BLaER1 (cell line): ENCODE results near the gene WDR45.

Experiments used
- H3K27ac ChIP-seq: shearing (Covaris generic); formaldehyde crosslinking; 2 replicates; pipeline ENCODE4 v1.8.1; 2022
- H3K27me3 ChIP-seq: shearing (Covaris generic); formaldehyde crosslinking; 2 replicates; pipeline ENCODE4 v1.8.1; 2022
- H3K36me3 ChIP-seq: shearing (Covaris generic); formaldehyde crosslinking; 2 replicates; pipeline ENCODE4 v1.8.1; 2022
- H3K4me1 ChIP-seq: shearing (Covaris generic); formaldehyde crosslinking; 2 replicates; pipeline ENCODE4 v1.8.1; 2022
- H3K4me2 ChIP-seq: shearing (Covaris generic); formaldehyde crosslinking; 2 replicates; pipeline ENCODE4 v1.8.1; 2022
- H3K4me3 ChIP-seq: shearing (Covaris generic); formaldehyde crosslinking; 2 replicates; pipeline ENCODE4 v1.8.1; 2022
- H3K9ac ChIP-seq: shearing (Covaris generic); formaldehyde crosslinking; 2 replicates; pipeline ENCODE4 v1.8.1; 2022
- H3K9me3 ChIP-seq: shearing (Covaris generic); formaldehyde crosslinking; 2 replicates; pipeline ENCODE4 v1.8.1; 2022
- H4K20me1 ChIP-seq: shearing (Covaris generic); formaldehyde crosslinking; 2 replicates; pipeline ENCODE4 v1.8.1; 2022
- Cebpa-rat ChIP-seq: shearing (Covaris generic); IDR thresholded peaks from 2 replicates; pipeline ENCODE4 v1.8.1; 2022

WDR45 gene

DNA sequence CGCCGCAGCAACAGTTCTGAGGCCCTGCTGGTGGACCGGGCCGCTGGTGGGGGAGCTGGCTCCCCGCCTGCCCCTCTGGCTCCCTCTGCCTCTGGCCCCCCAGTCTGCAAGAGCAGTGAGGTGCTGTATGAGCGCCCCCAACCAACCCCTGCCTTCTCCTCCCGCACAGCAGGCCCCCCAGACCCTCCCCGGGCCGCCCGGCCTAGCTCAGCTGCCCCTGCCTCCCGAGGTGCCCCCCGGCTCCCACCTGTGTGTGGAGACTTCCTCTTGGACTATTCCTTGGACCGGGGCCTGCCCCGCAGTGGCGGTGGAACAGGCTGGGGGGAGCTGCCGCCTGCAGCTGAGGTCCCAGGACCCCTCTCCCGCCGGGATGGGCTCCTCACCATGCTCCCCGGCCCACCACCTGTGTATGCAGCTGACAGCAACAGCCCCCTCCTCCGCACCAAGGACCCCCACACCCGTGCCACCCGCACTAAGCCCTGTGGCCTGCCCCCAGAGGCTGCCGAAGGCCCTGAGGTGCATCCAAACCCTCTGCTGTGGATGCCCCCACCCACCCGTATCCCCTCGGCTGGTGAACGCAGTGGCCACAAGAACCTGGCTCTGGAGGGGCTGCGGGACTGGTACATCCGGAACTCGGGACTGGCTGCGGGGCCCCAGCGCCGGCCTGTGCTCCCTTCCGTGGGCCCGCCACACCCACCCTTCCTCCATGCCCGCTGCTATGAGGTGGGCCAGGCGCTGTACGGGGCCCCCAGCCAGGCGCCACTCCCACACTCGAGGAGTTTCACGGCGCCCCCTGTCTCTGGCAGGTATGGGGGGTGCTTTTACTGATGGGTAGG lies 12.2 kb downstream of the WDR45 start:
- no peak for TF ChIP-seq Cebpa-rat
- Histone ChIP-seq H3K9me3 (no peaks in the 10 kb centered on the region; the same call in 1 of the 2 replicates), H3K9ac (no peak overlapping the region), H3K4me3 (no peak overlapping the region), H3K27me3 (0 out of 2 replicates have a peak, but pooled peaks cover 14% of the 10 kb centered on the region), H3K36me3 (peaks cover 32% of the 10 kb centered on the region; the same call in 1 of the 2 replicates), H3K4me1 (peaks cover 5% of the 10 kb centered on the region), H3K4me2 (no peak overlapping the region), H3K27ac (no peak overlapping the region), H4K20me1 (peaks cover 25% of the 10 kb centered on the region)

- Histone ChIP-seq H4K20me1 (peaks cover 26% of the 10 kb centered on the region), H3K4me2 (no peak overlapping the region), H3K9me3 (no peaks in the 10 kb centered on the region), H3K9ac (no peak overlapping the region), H3K36me3 (peaks cover 39% of the 10 kb centered on the region; the same call in 1 of the 2 replicates), H3K4me1 (no peaks in the 10 kb centered on the region), H3K27ac (no peak overlapping the region), H3K27me3 (0 out of 2 replicates have a peak, but pooled peaks cover 16% of the 10 kb centered on the region), H3K4me3 (no peak overlapping the region)
- TF ChIP-seq Cebpa-rat, result no peak
Measured at GRCh38 chrX:49066690-49067089, 13.0 kb downstream of the WDR45 start.

- 0 out of 2 replicates have a peak, but pooled peaks cover 20% of the 10 kb centered on the region for H3K27me3 ChIP-seq
- no peak overlapping the region for H3K9ac ChIP-seq
- H4K20me1 ChIP-seq, result peaks cover 30% of the 10 kb centered on the region
- peaks cover 38% of the 10 kb centered on the region; the same call in 1 of the 2 replicates for H3K36me3 ChIP-seq
- TF ChIP-seq Cebpa-rat, result no peak
- no peaks in the 10 kb centered on the region for H3K9me3 ChIP-seq
- no peak overlapping the region for H3K4me3 ChIP-seq
- H3K4me1 ChIP-seq, result no peaks in the 10 kb centered on the region
- H3K27ac ChIP-seq, result no peak overlapping the region
- no peak overlapping the region for H3K4me2 ChIP-seq
Measured at GRCh38 chrX:49066278-49066677, 13.4 kb downstream of the WDR45 start.

GRCh38 chrX:49064735-49065134 lies 15.0 kb downstream of the WDR45 start:
- H3K9ac ChIP-seq, result no peak overlapping the region
- no peaks in the 10 kb centered on the region for H3K4me1 ChIP-seq
- peaks cover 38% of the 10 kb centered on the region; the same call in 1 of the 2 replicates for H3K36me3 ChIP-seq
- H3K9me3 ChIP-seq, result no peaks in the 10 kb centered on the region
- no peak overlapping the region for H3K4me2 ChIP-seq
- no peak overlapping the region for H3K4me3 ChIP-seq
- peaks cover 34% of the 10 kb centered on the region for H4K20me1 ChIP-seq
- H3K27ac ChIP-seq, result no peak overlapping the region
- H3K27me3 ChIP-seq, result 0 out of 2 replicates have a peak, but pooled peaks cover 30% of the 10 kb centered on the region
- TF ChIP-seq Cebpa-rat, result no peak

DNA sequence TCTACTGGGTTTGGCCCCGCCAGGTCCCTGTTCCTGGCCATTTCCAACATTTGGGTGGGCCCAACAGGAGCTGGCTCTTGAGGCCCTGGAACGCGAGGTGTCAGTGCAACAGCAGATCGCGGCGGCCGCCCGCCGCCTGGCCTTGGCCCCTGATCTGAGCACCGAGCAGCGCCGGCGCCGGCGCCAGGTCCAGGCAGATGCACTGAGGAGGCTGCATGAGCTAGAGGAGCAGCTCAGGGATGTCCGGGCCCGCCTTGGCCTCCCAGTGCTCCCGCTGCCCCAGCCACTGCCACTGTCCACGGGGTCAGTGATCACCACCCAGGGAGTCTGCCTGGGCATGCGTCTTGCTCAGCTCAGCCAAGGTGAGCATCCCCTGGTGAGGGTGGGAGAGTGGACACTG lies 15.4 kb downstream of the WDR45 start:
- peaks cover 32% of the 10 kb centered on the region for H4K20me1 ChIP-seq
- no peak overlapping the region for H3K4me3 ChIP-seq
- no peaks in the 10 kb centered on the region for H3K4me1 ChIP-seq
- no peak overlapping the region for H3K9ac ChIP-seq
- no peak for TF ChIP-seq Cebpa-rat
- H3K27me3 ChIP-seq, result 0 out of 2 replicates have a peak, but pooled peaks cover 30% of the 10 kb centered on the region
- no peak overlapping the region for H3K27ac ChIP-seq
- H3K9me3 ChIP-seq, result no peaks in the 10 kb centered on the region
- peaks cover 35% of the 10 kb centered on the region; the same call in 1 of the 2 replicates for H3K36me3 ChIP-seq
- no peak overlapping the region for H3K4me2 ChIP-seq

- TF ChIP-seq Cebpa-rat, result no peak
- no peak overlapping the region for H3K4me2 ChIP-seq
- no peak overlapping the region for H3K4me3 ChIP-seq
- H3K9ac ChIP-seq, result no peak overlapping the region
- H3K4me1 ChIP-seq, result no peaks in the 10 kb centered on the region
- H3K27me3 ChIP-seq, result 0 out of 2 replicates have a peak, but pooled peaks cover 31% of the 10 kb centered on the region
- peaks cover 26% of the 10 kb centered on the region for H4K20me1 ChIP-seq
- no peaks in the 10 kb centered on the region for H3K9me3 ChIP-seq
- H3K36me3 ChIP-seq, result peaks cover 30% of the 10 kb centered on the region; the same call in 1 of the 2 replicates
- no peak overlapping the region for H3K27ac ChIP-seq
Measured at GRCh38 chrX:49063715-49064114, 16.0 kb downstream of the WDR45 start.

DNA sequence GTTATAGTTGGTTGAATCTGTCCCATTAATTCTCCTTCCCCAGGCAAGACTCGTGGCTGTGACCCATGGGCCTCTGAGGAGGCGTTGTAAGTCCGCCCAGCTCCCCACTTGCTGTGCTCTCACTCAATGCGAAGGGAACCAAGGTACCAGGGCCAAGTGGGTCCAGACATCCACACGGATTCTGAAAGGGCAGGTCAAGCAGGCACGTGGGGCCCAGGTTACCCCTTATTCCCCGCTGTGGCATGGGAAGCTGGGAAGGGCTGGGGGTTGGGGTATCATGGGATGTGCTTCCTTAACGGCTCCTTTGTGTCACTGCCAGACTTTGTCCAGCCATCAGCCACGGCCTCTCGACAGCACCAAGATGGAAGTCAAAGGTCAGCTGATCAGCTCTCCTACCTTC lies 17.8 kb downstream of the WDR45 start:
- Histone ChIP-seq H3K4me2 (no peak overlapping the region), H4K20me1 (peaks cover 31% of the 10 kb centered on the region), H3K4me1 (no peaks in the 10 kb centered on the region), H3K36me3 (peaks cover 30% of the 10 kb centered on the region; the same call in 1 of the 2 replicates), H3K9me3 (no peaks in the 10 kb centered on the region), H3K27me3 (peaks cover 46% of the 10 kb centered on the region; the same call in 1 of the 2 replicates), H3K4me3 (no peak overlapping the region), H3K27ac (no peak overlapping the region), H3K9ac (no peak overlapping the region)
- no peak for TF ChIP-seq Cebpa-rat

DNA sequence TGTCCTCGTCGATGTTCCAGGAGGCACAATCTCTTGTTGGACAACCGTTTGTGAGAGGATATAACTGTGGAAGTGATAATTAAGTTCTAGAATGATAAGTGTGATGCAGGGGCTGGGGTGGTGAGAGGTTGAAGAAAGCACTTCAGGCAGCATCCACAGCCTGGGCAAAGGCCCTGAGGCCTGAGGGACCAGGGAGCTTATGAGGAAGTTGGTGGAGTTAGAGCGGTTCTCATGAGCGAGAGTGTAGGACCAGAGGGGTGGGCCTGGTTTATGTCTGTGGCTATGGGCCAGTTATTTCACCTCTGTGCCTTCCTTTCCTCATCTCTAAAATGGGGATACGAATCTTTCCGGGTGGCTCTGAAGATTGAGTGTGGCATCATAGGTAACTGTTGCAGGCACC lies 18.2 kb downstream of the WDR45 start:
- Histone ChIP-seq H3K27ac (no peak overlapping the region), H3K27me3 (peaks cover 50% of the 10 kb centered on the region; the same call in 1 of the 2 replicates), H3K36me3 (peaks cover 30% of the 10 kb centered on the region; the same call in 1 of the 2 replicates), H3K4me3 (no peak overlapping the region), H3K4me2 (no peak overlapping the region), H3K4me1 (no peaks in the 10 kb centered on the region), H4K20me1 (peaks cover 31% of the 10 kb centered on the region), H3K9ac (no peak overlapping the region), H3K9me3 (no peaks in the 10 kb centered on the region)
- TF ChIP-seq Cebpa-rat, result no peak

DNA sequence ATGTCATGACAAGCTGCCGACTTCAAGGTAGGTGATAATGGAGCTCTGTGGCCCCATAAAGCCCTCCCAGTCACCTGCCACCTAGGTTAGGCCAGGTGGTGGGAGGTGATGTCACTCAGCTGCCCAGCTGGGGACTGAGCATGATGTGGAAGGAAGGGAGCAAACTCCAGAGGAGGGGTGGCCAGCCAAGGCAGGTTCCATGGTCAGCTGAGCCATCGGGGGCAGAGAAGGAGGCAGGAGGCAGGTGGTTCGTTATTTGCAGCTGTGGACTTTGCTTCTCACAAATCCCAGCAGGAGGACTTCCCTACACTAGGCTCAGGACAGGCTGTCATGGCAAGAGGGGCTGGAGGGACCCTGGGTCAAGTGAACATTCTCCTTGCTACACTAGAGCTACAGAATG lies 18.8 kb downstream of the WDR45 start:
- no peak for TF ChIP-seq Cebpa-rat
- no peak overlapping the region for H3K4me2 ChIP-seq
- H3K36me3 ChIP-seq, result peaks cover 30% of the 10 kb centered on the region; the same call in 1 of the 2 replicates
- no peak overlapping the region for H3K9ac ChIP-seq
- no peaks in the 10 kb centered on the region for H3K4me1 ChIP-seq
- H3K9me3 ChIP-seq, result no peaks in the 10 kb centered on the region
- no peak overlapping the region for H3K4me3 ChIP-seq
- H4K20me1 ChIP-seq, result peaks cover 31% of the 10 kb centered on the region
- H3K27me3 ChIP-seq, result peaks cover 52% of the 10 kb centered on the region; the same call in 1 of the 2 replicates
- H3K27ac ChIP-seq, result no peak overlapping the region

DNA sequence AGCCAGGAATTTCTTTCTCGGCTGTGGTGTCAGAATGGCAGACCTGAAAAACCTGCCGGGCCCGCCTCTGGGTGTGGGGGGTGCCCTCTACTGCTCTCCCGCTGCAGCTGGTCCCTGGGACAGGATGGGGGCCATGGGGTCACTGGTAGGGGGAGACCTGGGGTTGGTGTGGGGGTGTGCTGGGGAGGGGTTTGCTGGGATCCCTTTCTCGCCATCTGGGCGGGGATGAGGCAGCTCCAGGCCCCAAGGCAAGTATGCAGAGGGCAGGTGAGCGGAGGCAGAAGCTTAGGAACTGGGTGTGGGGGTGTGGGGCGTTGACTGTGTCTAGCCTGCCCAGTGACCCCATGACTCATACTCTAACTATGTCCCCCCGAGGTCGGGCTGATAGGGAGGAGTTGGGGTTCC lies 20.0 kb downstream of the WDR45 start:
- H3K27me3 ChIP-seq, result peaks cover 58% of the 10 kb centered on the region; the same call in 1 of the 2 replicates
- no peak overlapping the region for H3K9ac ChIP-seq
- H3K27ac ChIP-seq, result no peak overlapping the region
- peaks cover 22% of the 10 kb centered on the region; the same call in 1 of the 2 replicates for H3K36me3 ChIP-seq
- H4K20me1 ChIP-seq, result peaks cover 31% of the 10 kb centered on the region
- no peak overlapping the region for H3K4me2 ChIP-seq
- TF ChIP-seq Cebpa-rat, result no peak
- no peaks in the 10 kb centered on the region for H3K9me3 ChIP-seq
- peaks cover 2% of the 10 kb centered on the region for H3K4me1 ChIP-seq
- no peak overlapping the region for H3K4me3 ChIP-seq
